Common myeloid progenitor, CD34-positive (primary cell): Measurements from ENCODE around the gene SLC41A2.

Source experiments
- CTCF ChIA-PET: fragments of 350-600 bp; sonication (Branson Sonifier 250); formaldehyde crosslinking; loops from one replicate; lab custom pipeline; 2021; ENCODE audit warnings: antibody characterized with exemption; lab: Charles Lee
- POLR2A ChIA-PET: fragments of 350-600 bp; sonication (Branson Sonifier 250); formaldehyde crosslinking; loops from one replicate; lab custom pipeline; 2021; ENCODE audit warnings: antibody characterized with exemption; lab: Charles Lee
- DNase-seq, 3 donors: peaks; one replicate each; pipeline versions ENCODE4 v3.0.0 to v3.0.0-alpha.2; 2013
- H3K27ac ChIP-seq, 2 experiments: 1 replicate in 1 of 2; 2 replicates in 1 of 2; pipeline ENCODE4 v1.7.0; 2013; ENCODE audit warnings: inconsistent platforms in 2 of 2, low read length in 2 of 2, mild to moderate bottlenecking in 2 of 2, low read depth in 1 of 2, moderate library complexity in 1 of 2; ENCODE audit not compliant: severe bottlenecking in 2 of 2, insufficient read depth in 1 of 2, poor library complexity in 1 of 2
- H3K27me3 ChIP-seq, 5 experiments: replicated peaks in 2 of 5; 1 replicate in 3 of 5; 2 replicates in 2 of 5; pipeline versions ENCODE4 v1.6.1 to v1.7.0; 2013; ENCODE audit warnings: low read length in 4 of 5, mild to moderate bottlenecking in 2 of 5, moderate library complexity in 2 of 5, inconsistent platforms in 1 of 5; ENCODE audit not compliant: insufficient read depth in 5 of 5, control insufficient read depth in 4 of 5
- H3K36me3 ChIP-seq, 4 experiments: 1 replicate in 2 of 4; 2 replicates in 2 of 4; pipeline versions ENCODE4 v1.6.1 to v1.7.0; 2013; ENCODE audit warnings: low read length in 3 of 4, control low read depth in 1 of 4, mild to moderate bottlenecking in 1 of 4; ENCODE audit not compliant: control insufficient read depth in 4 of 4, insufficient read depth in 4 of 4
- H3K4me1 ChIP-seq, 4 experiments: 1 replicate in 3 of 4; 2 replicates in 1 of 4; pipeline versions ENCODE4 v1.6.1 to v1.7.1; 2013; ENCODE audit warnings: low read length in 3 of 4, mild to moderate bottlenecking in 3 of 4, control low read depth in 1 of 4, inconsistent platforms in 1 of 4, moderate library complexity in 1 of 4; ENCODE audit not compliant: control insufficient read depth in 4 of 4, insufficient read depth in 4 of 4; ENCODE audit errors: control extremely low read depth in 1 of 4
- H3K4me3 ChIP-seq, 7 experiments: 1 replicate in 4 of 7; 2 replicates in 3 of 7; pipeline versions ENCODE4 v1.5.1 to v1.7.0; 2013; ENCODE audit warnings: mild to moderate bottlenecking in 7 of 7, low read length in 6 of 7, moderate library complexity in 6 of 7, inconsistent platforms in 2 of 7, low read depth in 2 of 7, control low read depth in 1 of 7; ENCODE audit not compliant: insufficient read depth in 4 of 7, control insufficient read depth in 1 of 7; ENCODE audit errors: extremely low read depth in 1 of 7
- H3K9me3 ChIP-seq, 5 experiments: 1 replicate in 4 of 5; 2 replicates in 1 of 5; pipeline versions ENCODE4 v1.6.1 to v1.7.1; 2013; ENCODE audit warnings: low read length in 4 of 5, mild to moderate bottlenecking in 2 of 5, inconsistent platforms in 1 of 5, low read depth in 1 of 5, moderate library complexity in 1 of 5; ENCODE audit not compliant: control insufficient read depth in 4 of 5, insufficient read depth in 2 of 5; ENCODE audit errors: control extremely low read depth in 1 of 5
- WGBS: methylation state at CpG from one replicate; pipeline ENCODE4 v1.1.5; 2013; ENCODE audit not compliant: insufficient coverage; 5-methylcytosine and 5-hydroxymethylcytosine counted together

SLC41A2 gene

DNA sequence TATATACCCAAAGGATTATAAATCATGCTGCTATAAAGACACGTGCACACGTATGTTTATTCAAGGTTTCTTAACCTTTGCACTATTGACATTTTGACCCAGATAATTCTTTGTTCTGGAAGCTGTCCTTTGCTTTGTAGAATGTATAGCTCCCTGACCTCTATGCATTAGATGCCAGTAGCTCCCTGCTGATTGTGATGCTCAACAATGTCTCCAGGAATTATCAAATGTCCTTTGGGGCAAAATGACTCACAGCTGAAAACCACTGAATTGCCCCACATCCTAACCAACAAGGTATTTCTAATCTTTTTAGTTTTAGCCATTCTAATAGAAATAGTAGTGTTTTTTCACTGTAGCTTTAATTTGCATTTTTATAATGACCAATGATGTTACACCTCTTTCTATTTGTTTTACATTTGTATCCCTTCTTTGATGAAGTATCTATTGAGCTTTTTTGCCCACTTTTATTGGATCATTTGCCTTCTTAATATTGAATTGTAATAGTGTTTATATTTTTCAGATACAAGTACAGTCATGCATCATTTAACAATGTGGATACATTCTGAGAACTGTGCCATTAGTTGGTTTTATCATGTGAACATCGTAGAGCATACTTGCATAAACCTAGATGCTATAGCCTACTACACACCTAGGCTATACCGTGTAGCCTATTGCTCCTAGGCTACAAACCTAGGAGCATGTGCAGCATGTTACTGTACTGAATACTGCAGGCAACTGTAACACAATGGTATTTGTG lies 17.7 kb upstream of the SLC41A2 start:
- H3K27me3 ChIP-seq, result no peaks in the 10 kb centered on the region
- no peak overlapping the region for H3K4me3 ChIP-seq
- H3K27ac ChIP-seq, result no peak overlapping the region
- CTCF ChIA-PET, result interaction anchor here (0.9 kb wide), 1 partner anchor 295 kb away, joined by 3 read pairs; no protein-coding TSS in a partner anchor
- WGBS, result no CpG with 5 or more reads among the region's 4 CpGs
- H3K4me1 ChIP-seq, result no peaks in the 10 kb centered on the region
- peaks cover 0 to 1% (median 0%) of the 10 kb centered on the region in 5 experiments for H3K9me3 ChIP-seq
- no peaks in the 10 kb centered on the region for H3K36me3 ChIP-seq
- POLR2A ChIA-PET, result no interaction called here
- peak in 1 of 3 donors; percentile 14 for DNase-seq

DNA sequence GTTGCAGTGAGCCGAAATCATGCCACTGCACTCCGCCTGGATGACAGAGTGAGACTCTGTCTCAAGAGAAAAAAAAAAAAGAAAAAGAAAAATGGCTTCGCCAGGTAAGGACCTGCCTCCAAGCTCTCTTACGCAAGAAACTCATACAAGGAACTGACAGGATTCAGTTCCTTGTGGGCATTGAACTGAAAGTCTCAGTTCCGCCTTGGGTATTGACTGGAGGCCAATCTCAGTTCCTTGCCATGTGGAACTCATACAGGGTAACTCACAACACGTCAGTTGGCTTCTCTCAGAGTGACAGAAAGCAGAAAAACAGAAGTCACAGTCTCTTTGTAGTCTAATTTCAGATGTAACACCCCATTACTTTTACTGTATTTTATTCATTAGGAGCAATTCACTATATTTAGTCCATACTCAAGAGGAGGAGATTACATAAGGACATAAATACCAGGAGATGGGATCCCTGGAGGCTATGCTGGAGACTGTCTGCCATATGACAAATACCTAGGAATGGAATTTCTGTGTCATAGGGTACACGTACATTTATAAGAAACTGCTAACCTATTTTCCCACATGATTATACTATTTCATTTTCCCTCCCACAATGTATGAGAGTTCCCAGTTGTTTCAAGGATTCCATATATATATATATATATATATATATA lies 16.7 kb upstream of the SLC41A2 start:
- no peaks in the 10 kb centered on the region for H3K36me3 ChIP-seq
- peaks cover 0 to 1% (median 0%) of the 10 kb centered on the region in 5 experiments for H3K9me3 ChIP-seq
- 87% methylated on average over 4 of the region's 7 CpGs for WGBS
- no peaks in the 10 kb centered on the region for H3K27me3 ChIP-seq
- no peak overlapping the region for H3K27ac ChIP-seq
- ChIA-PET POLR2A (no interaction called here), CTCF (no interaction called here)
- H3K4me1 ChIP-seq, result no peaks in the 10 kb centered on the region
- DNase-seq, result peak in 2 of 3 donors; percentile 14 to 44
- H3K4me3 ChIP-seq, result no peak overlapping the region

DNA sequence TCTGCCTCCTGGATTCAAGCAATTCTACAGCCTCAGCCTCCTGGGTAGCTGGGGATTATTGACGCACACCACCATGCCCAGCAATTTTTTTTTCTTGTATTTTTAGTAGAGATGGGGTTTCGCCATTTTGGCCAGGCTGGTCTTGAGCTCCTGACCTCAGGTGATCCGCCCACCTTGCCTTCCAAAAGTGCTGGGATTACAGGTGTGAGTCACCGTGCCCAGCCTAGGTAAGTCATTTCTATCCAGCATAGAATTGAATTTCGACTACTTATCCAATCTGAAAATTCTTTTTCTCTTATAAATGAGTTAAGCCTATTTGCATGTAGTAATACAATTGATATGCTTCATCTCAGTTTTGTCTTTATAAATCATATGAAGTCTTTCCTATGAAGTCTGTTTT lies 15.2 kb upstream of the SLC41A2 start:
- no CpG with 5 or more reads among the region's 5 CpGs for WGBS
- Histone ChIP-seq H3K27me3 (no peaks in the 10 kb centered on the region), H3K4me3 (no peak overlapping the region), H3K9me3 (no peaks in the 10 kb centered on the region), H3K4me1 (no peaks in the 10 kb centered on the region), H3K27ac (no peak overlapping the region), H3K36me3 (no peaks in the 10 kb centered on the region)
- ChIA-PET CTCF (no interaction called here), POLR2A (no interaction called here)
- no peak for DNase-seq

DNA sequence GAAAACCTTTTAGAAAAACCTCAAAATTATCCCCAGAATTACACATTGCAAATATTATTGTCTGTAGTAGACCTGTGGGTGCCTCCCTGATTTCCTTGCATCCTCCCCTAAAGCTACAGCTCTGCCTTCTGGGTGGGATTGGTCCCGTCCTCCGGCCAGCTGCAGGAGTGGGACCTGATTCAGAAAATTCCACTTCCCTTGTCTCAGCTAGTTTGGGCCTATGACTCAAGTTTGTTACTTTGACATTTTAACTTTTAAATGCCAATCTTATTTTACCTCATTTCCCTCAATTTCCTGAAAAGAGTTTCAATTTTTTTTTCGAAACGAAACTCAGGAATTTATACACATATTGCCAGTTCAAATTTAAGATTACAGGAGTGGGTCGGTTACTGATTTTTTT lies 13.2 kb upstream of the SLC41A2 start:
- H3K27me3 ChIP-seq, result no peaks in the 10 kb centered on the region
- ChIA-PET POLR2A (no interaction called here), CTCF (no interaction called here)
- DNase-seq, result no peak
- H3K27ac ChIP-seq, result no peak overlapping the region
- no peak overlapping the region for H3K4me3 ChIP-seq
- no peaks in the 10 kb centered on the region for H3K36me3 ChIP-seq
- no peaks in the 10 kb centered on the region for H3K4me1 ChIP-seq
- no peaks in the 10 kb centered on the region for H3K9me3 ChIP-seq
- WGBS, result 79% methylated on average over 5 of the region's 5 CpGs

DNA sequence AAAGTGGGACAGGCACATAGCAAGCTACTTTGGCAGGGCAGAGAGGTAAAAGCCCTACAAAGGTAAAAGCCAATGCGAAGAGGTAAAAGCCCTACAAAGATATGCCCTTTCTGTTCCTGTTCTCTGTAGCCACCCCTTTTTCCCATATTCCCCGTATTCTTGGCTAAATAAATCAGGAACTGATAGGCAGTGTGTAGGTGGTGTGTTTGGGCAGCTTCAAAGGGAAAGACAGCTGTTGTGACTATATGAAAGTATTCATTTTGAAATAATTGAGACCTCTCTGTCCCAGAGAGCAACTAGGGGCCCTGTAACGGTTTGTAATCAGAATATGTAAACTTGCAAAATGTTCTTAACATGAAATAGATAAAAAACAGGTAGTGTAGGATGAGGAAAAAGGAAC lies 11.3 kb upstream of the SLC41A2 start:
- CTCF ChIA-PET, result interaction anchor here (1.6 kb wide), 1 partner anchor 12 kb away, joined by 3 read pairs; the partner anchor contains the start of gene SLC41A2
- Histone ChIP-seq H3K27ac (no peak overlapping the region), H3K36me3 (no peaks in the 10 kb centered on the region), H3K4me1 (no peaks in the 10 kb centered on the region), H3K9me3 (no peaks in the 10 kb centered on the region), H3K4me3 (no peak overlapping the region), H3K27me3 (no peaks in the 10 kb centered on the region)
- POLR2A ChIA-PET, result no interaction called here
- no peak for DNase-seq
- whole genome bisulfite sequencing, result 100% methylated on average over 1 of the region's 3 CpGs

DNA sequence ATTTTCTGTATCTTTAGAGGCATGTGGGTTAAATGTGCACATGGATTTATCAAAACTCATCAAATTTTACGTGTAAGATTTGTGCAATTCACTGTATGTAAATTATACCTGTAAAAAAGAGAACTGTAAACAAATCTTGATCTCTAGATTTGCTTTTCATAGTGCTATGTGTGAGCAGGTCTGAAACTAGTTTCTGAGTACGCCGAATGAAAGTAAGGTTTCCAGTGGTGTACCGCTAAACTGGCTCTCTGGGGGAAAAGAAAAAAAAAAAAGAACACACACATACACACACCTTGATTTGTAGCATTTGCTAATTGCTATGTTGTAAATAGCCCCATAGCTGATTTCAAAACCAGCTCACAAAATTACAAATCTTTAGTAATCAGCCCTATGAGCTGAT lies 8.6 kb upstream of the SLC41A2 start:
- no peaks in the 10 kb centered on the region for H3K4me1 ChIP-seq
- ChIA-PET POLR2A (no interaction called here), CTCF (interaction anchor here (1.7 kb wide), 1 partner anchor 8 kb away, joined by 5 read pairs; the partner anchor contains the start of gene SLC41A2)
- no peaks in the 10 kb centered on the region for H3K36me3 ChIP-seq
- DNase-seq, result no peak
- H3K9me3 ChIP-seq, result no peaks in the 10 kb centered on the region
- WGBS, result no CpG with 5 or more reads among the region's 4 CpGs
- no peak overlapping the region for H3K27ac ChIP-seq
- no peak overlapping the region for H3K4me3 ChIP-seq
- H3K27me3 ChIP-seq, result no peaks in the 10 kb centered on the region

DNA sequence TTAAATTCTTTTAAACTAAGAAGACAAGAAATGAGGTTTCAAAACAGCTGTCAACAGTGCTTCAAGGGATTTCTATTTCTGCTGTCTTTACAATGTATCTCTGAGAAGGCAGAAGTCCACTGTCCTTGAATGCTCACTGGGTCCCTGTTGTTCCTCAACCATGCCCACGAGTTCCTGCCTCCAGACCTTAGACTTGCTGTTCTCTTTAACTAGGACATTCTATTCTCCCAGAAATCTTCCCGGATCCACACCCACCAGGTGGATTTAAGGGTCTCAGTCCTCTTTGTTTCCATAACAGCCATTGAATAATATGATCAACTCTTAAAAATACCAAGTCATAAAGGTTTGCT lies 6.7 kb upstream of the SLC41A2 start:
- H3K9me3 ChIP-seq, result no peaks in the 10 kb centered on the region
- CTCF ChIA-PET, result no interaction called here
- H3K27me3 ChIP-seq, result no peaks in the 10 kb centered on the region
- H3K4me3 ChIP-seq, result no peak overlapping the region
- POLR2A ChIA-PET, result no interaction called here
- H3K27ac ChIP-seq, result no peak overlapping the region
- WGBS, result 88% methylated on average over 2 of the region's 2 CpGs
- H3K36me3 ChIP-seq, result no peaks in the 10 kb centered on the region
- H3K4me1 ChIP-seq, result no peaks in the 10 kb centered on the region
- DNase-seq, result no peak
